CD14-positive monocyte (primary cell): ENCODE measurements around the gene SLC25A2. TPM values are rescaled to one million over a fixed set of nuclear protein-coding genes. Genes with fewer than 3 reads are reported as not detected.
"Not testable (repeated sequence)": the region's sequence is repeated elsewhere in the genome, so short reads cannot be mapped to it uniquely, and the experiment has no call there.

Experiments used
- DNase-seq, 3 donors: peaks; one replicate each; pipeline ENCODE4 v3.0.0-alpha.2; 2011 to 2022
- H2AFZ ChIP-seq: 2 replicates; pipeline ENCODE4 v1.6.0; 2012; ENCODE audit warnings: mild to moderate bottlenecking, low read depth, low read length, inconsistent platforms; ENCODE audit not compliant: insufficient read depth, poor library complexity, severe bottlenecking
- H3K27ac ChIP-seq, 2 donors: 1 replicate in 1 of 2; 2 replicates in 1 of 2; pipeline ENCODE4 v1.5.1; 2012 to 2013; ENCODE audit warnings: low read length in 2 of 2, control low read depth in 1 of 2, inconsistent platforms in 1 of 2, low read depth in 1 of 2, mild to moderate bottlenecking in 1 of 2
- H3K27me3 ChIP-seq, 2 donors: one replicate each; pipeline versions ENCODE4 v1.6.0 to v1.6.1; 2011 to 2013; ENCODE audit warnings: low read length in 2 of 2; ENCODE audit not compliant: control insufficient read depth in 2 of 2, insufficient read depth in 2 of 2
- H3K36me3 ChIP-seq, 2 donors: replicated peaks in 1 of 2; 1 replicate in 1 of 2; 2 replicates in 1 of 2; pipeline versions ENCODE4 v1.5.1 to v1.6.1; 2012 to 2013; ENCODE audit warnings: low read length in 2 of 2, control low read depth in 1 of 2, inconsistent platforms in 1 of 2, mild to moderate bottlenecking in 1 of 2; ENCODE audit not compliant: insufficient read depth in 2 of 2, control insufficient read depth in 1 of 2
- H3K4me1 ChIP-seq, 2 donors: 1 replicate in 1 of 2; 2 replicates in 1 of 2; pipeline versions ENCODE4 v1.5.1 to v1.6.1; 2012 to 2013; ENCODE audit warnings: low read length in 2 of 2, control low read depth in 1 of 2, inconsistent platforms in 1 of 2, mild to moderate bottlenecking in 1 of 2, moderate library complexity in 1 of 2; ENCODE audit not compliant: insufficient read depth in 2 of 2, control insufficient read depth in 1 of 2
- H3K4me2 ChIP-seq: replicated peaks from 2 replicates; pipeline ENCODE3; 2012; ENCODE audit warnings: low read length, moderate library complexity, mild to moderate bottlenecking; ENCODE audit not compliant: poor library complexity, severe bottlenecking; ENCODE audit errors: extremely low read depth
- H3K4me3 ChIP-seq, 3 experiments: fragments of 200-600 bp in 1 of 3; sonication (generic) in 1 of 3; replicated peaks in 1 of 3; 1 replicate in 2 of 3; 2 replicates in 1 of 3; pipeline ENCODE4 v1.5.1; 2011 to 2013; ENCODE audit warnings: low read length in 3 of 3, mild to moderate bottlenecking in 3 of 3, control low read depth in 2 of 3, low read depth in 2 of 3, inconsistent platforms in 1 of 3, moderate library complexity in 1 of 3
- H3K79me2 ChIP-seq: 2 replicates; pipeline ENCODE4 v1.6.0; 2012; ENCODE audit warnings: mild to moderate bottlenecking, control low read depth, inconsistent platforms, low read length, moderate library complexity; ENCODE audit not compliant: insufficient read depth
- H3K9ac ChIP-seq: 2 replicates; pipeline ENCODE4 v1.6.0; 2017; ENCODE audit warnings: low read length, mild to moderate bottlenecking; ENCODE audit not compliant: insufficient read depth, poor library complexity, severe bottlenecking
- H3K9me3 ChIP-seq, 2 donors: replicated peaks in 1 of 2; 1 replicate in 1 of 2; 2 replicates in 1 of 2; pipeline versions ENCODE4 v1.5.1 to v1.6.1; 2012 to 2013; ENCODE audit warnings: low read length in 2 of 2, control low read depth in 1 of 2; ENCODE audit not compliant: control insufficient read depth in 1 of 2, insufficient read depth in 1 of 2
- H4K20me1 ChIP-seq: 2 replicates; pipeline ENCODE4 v1.6.0; 2012; ENCODE audit warnings: mild to moderate bottlenecking, low read length, control low read depth, moderate library complexity; ENCODE audit not compliant: insufficient read depth
- H3K27ac Mint-ChIP-seq, 7 donors: one replicate each; pipeline ENCODE4 v1.8.0; 2020; ENCODE audit warnings: mild to moderate bottlenecking in 7 of 7, mixed read lengths in 7 of 7, moderate library complexity in 6 of 7, inconsistent platforms in 2 of 7
- H3K27me3 Mint-ChIP-seq, 3 donors: one replicate each; pipeline ENCODE4 v1.8.0; 2021 to 2022; ENCODE audit warnings: low read depth in 3 of 3, mild to moderate bottlenecking in 3 of 3, mixed read lengths in 3 of 3, moderate library complexity in 3 of 3, inconsistent platforms in 1 of 3
- H3K36me3 Mint-ChIP-seq, 2 donors: one replicate each; pipeline ENCODE4 v1.8.0; 2020; ENCODE audit warnings: mixed read lengths in 2 of 2, inconsistent platforms in 1 of 2, mild to moderate bottlenecking in 1 of 2
- H3K4me1 Mint-ChIP-seq: one replicate; pipeline ENCODE4 v1.8.0; 2020; ENCODE audit warnings: mild to moderate bottlenecking, mixed read lengths
- H3K4me3 Mint-ChIP-seq, 2 donors: one replicate each; pipeline ENCODE4 v1.8.0; 2020; ENCODE audit warnings: mild to moderate bottlenecking in 2 of 2, mixed read lengths in 2 of 2, moderate library complexity in 1 of 2
- H3K9me3 Mint-ChIP-seq, 7 donors: one replicate each; pipeline ENCODE4 v1.8.0; 2020 to 2022; ENCODE audit warnings: mixed read lengths in 7 of 7, mild to moderate bottlenecking in 6 of 7, moderate library complexity in 6 of 7, inconsistent platforms in 2 of 7
- CTCF ChIP-seq: fragments of 200-600 bp; IDR thresholded peaks from one replicate; pipeline ENCODE4 v1.8.0; 2022; ENCODE audit warnings: antibody characterized with exemption, mild to moderate bottlenecking
- WGBS: methylation state at CpG from one replicate; pipeline ENCODE4 v1.1.5; 2013; ENCODE audit warnings: missing lambda C conversion rate; ENCODE audit not compliant: insufficient coverage; 5-methylcytosine and 5-hydroxymethylcytosine counted together
- intact Hi-C, 2 donors: fragments of 100-400 bp; cut with micrococcal nuclease; formaldehyde crosslinking; loops; one replicate each; pipeline versions ENCODE4 v1.15.0 to v1.15.1; 2023
- polyA plus RNA-seq, 3 donors: library from polyadenylated mRNA; depleted of rRNA in 1 of 3; unstranded in 2 of 3; stranded (reverse) in 1 of 3; fragments of 300-500 nt in 2 of 3; fragments of >200 nt in 1 of 3; fragmentation: Illumina TruSeq in 2 of 3; gene quantifications; 1 replicate in 2 of 3; 2 replicates in 1 of 3; pipeline ENCODE4 v1.2.3, GENCODE V29; 2012 to 2021

SLC25A2 gene
- polyA plus RNA-seq, 3 donors = not detected

DNA sequence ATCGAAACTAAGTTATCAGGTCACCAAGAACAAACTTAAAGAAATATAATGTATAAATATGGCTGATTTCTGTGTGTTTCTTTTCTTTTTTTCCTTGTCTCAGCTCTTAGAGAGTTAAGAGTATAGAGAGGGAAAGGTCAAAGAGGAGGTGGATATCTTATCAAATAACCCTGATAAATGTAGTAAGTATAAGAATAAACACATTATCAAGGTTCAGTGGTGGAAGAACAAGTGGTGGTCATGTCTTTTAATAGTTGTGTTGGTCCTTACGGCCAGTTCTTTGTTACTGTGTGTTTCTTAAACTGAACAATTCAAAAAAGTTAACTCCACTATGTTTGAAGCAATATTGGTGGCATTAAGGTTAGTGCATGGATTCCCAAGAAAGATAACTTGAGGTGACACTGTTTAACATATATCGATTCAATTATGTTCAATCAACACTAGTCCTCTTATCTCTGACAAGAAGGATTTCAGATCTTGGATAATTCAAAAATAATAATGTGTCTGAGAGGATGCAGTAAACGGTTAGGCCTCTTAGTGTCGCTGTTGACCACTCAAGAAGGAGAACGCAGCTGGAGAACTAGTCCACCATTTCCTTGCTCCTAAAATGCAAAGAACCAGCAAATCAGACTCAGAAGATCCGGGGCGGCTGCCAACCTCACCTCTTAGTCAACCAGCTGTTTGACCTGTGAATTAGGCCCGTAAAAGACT lies 39.5 kb upstream of the SLC25A2 start, which contains the start of gene PCDHGA3:
PCDHGA3 (plus strand) TSS at position 588 of the 711 bp plus-strand sequence. CDS start 205 bp downstream, outside the sequence.
- Histone ChIP-seq H4K20me1 (no peaks in the 10 kb centered on the region), H2AFZ (no peak within 1 kb of the TSS), H3K4me1 (no peaks in the 10 kb centered on the region), H3K9me3 (peaks cover 53 to 74% of the 10 kb centered on the region in 2 donors), H3K27ac (no peak within 1 kb of the TSS), H3K36me3 (no peaks in the 10 kb centered on the region), H3K27me3 (peaks cover 6 to 54% of the 10 kb centered on the region in 2 donors), H3K4me3 (no peak within 1 kb of the TSS), H3K9ac (no peak within 1 kb of the TSS), H3K4me2 (peak within 1 kb of the TSS; percentile 22), H3K79me2 (no peaks in the 10 kb centered on the region)
- Mint-ChIP-seq H3K36me3 (peaks cover 4 to 11% of the 10 kb centered on the region in 2 donors), H3K9me3 (peaks cover 48 to 83% (median 75%) of the 10 kb centered on the region in 7 donors), H3K4me1 (peaks cover 2% of the 10 kb centered on the region), H3K4me3 (peak within 1 kb of the TSS; percentile 66 to 71), H3K27me3 (peaks cover 33 to 69% (median 58%) of the 10 kb centered on the region in 3 donors), H3K27ac (peak within 1 kb of the TSS in 1 of 7 donors; percentile 28)
- 16% methylated on average over 6 of the region's 9 CpGs for WGBS
- no peak for DNase-seq
- TF ChIP-seq CTCF = peak; percentile 15
- intact Hi-C loops = no loop called here

- no peak overlapping the region for H3K4me3 Mint-ChIP-seq
- H3K27me3 Mint-ChIP-seq = peaks cover 38 to 74% (median 64%) of the 10 kb centered on the region in 3 donors
- no peak overlapping the region for H3K9ac ChIP-seq
- WGBS = 40% methylated on average over 1 of the region's 1 CpG
- H3K9me3 ChIP-seq = peaks cover 53 to 79% of the 10 kb centered on the region in 2 donors
- H4K20me1 ChIP-seq = no peaks in the 10 kb centered on the region
- H3K4me1 Mint-ChIP-seq = peaks cover 2% of the 10 kb centered on the region
- peaks cover 4 to 11% of the 10 kb centered on the region in 2 donors for H3K36me3 Mint-ChIP-seq
- H3K27ac ChIP-seq = no peak overlapping the region
- no peak overlapping the region for H2AFZ ChIP-seq
- H3K4me1 ChIP-seq = no peaks in the 10 kb centered on the region
- H3K4me2 ChIP-seq = no peak overlapping the region
- H3K79me2 ChIP-seq = no peaks in the 10 kb centered on the region
- H3K4me3 ChIP-seq = no peak overlapping the region
- intact Hi-C loops = no loop called here
- H3K27ac Mint-ChIP-seq = no peak overlapping the region
- DNase-seq = no peak
- no peak for TF ChIP-seq CTCF
- peaks cover 8 to 60% of the 10 kb centered on the region in 2 donors for H3K27me3 ChIP-seq
- peaks cover 48 to 86% (median 80%) of the 10 kb centered on the region in 7 donors for H3K9me3 Mint-ChIP-seq
- H3K36me3 ChIP-seq = no peaks in the 10 kb centered on the region
Observed at GRCh38 chr5:141342773-141343172, 38.9 kb upstream of the SLC25A2 start.

- H3K27ac ChIP-seq, H3K27ac Mint-ChIP-seq, intact Hi-C loops, H3K4me2 ChIP-seq, H3K4me1 Mint-ChIP-seq, H4K20me1 ChIP-seq, H3K9ac ChIP-seq, H3K4me1 ChIP-seq, DNase-seq, H3K4me3 ChIP-seq, H3K36me3 Mint-ChIP-seq, H2AFZ ChIP-seq, H3K36me3 ChIP-seq, H3K79me2 ChIP-seq: not testable (repeated sequence)
- Mint-ChIP-seq H3K9me3 (peaks cover 41 to 79% (median 70%) of the 10 kb centered on the region in 7 donors), H3K4me3 (peak overlapping the region in 1 of 2 donors; percentile 28), H3K27me3 (peaks cover 36 to 83% (median 65%) of the 10 kb centered on the region in 3 donors)
- Histone ChIP-seq H3K27me3 (peaks cover 13 to 74% of the 10 kb centered on the region in 2 donors), H3K9me3 (peaks cover 49 to 61% of the 10 kb centered on the region in 2 donors)
- WGBS = 58% methylated on average over 16 of the region's 45 CpGs
Observed at GRCh38 chr5:141340781-141341354, 37.0 kb upstream of the SLC25A2 start.
